ENCODE results near the gene TELO2. TPM values are rescaled to one million over a fixed set of nuclear protein-coding genes. Genes with fewer than 3 reads are reported as not detected.
"Not testable (repeated sequence)": the region's sequence is repeated elsewhere in the genome, so short reads cannot be mapped to it uniquely, and the experiment has no call there.

The TELO2 gene
- total RNA-seq, 1 donor from 2014 or later, result 19.1 TPM

DNA sequence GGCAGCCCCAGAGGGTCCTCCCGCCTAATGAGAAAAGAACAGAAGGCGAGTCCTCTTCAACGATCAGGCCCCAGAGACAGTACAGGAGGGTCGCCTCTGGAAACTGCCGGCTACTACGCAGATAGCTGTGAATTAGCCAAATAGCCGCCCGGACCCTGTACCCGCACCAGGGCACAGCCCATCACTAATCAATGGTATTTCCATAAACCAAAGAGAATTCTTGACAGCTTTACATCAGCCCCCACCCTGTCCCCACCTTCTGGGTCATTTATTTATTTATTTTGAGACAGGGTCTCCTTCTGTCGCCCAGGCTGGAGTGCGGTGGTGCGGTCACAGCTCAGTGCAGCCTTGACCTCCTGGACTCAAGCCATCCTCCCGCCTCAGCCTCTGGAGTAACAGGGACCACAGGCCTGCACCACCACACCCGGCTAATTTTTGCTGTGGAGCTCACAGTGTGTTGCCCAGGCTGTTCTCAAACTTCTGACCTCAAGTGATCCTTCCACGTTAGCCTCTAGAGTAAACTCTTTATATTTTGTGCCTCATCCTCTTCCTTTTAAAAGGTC, 17.5 kb upstream of the TELO2 start:
- no peak for DNase-seq (ENCODE audit: low read depth, low spot score)

- DNase-seq (ENCODE audit: low read depth, low spot score), result no peak
Observed at GRCh38 chr16:1477033-1477432, 16.1 kb upstream of the TELO2 start.

DNA sequence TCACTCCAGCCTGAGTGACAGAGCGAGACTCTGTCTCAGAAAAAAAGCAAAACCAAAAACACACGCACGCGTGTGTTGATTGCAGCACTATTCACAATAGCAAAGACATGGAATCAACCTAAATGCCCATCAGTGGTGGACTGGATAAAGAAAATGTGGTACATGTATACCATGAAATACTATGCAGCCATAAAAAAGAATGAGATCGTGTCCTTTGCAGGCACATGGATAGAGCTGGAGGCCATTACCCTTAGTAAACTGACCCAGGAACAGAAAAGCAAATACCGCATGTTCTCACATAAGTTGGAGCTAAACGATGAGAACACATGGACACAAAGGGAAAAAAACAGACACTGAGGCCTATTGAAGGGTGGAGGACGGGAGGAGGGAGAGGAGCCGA, 14.2 kb upstream of the TELO2 start:
- DNase-seq (ENCODE audit: low read depth, low spot score), result not testable (repeated sequence)

GRCh38 chr16:1481906-1482835, 11.0 kb upstream of the TELO2 start:
- no peak for DNase-seq (ENCODE audit: low read depth, low spot score)

- DNase-seq (ENCODE audit: low read depth, low spot score), result no peak
Observed at GRCh38 chr16:1485847-1486496, 7.2 kb upstream of the TELO2 start.

DNA sequence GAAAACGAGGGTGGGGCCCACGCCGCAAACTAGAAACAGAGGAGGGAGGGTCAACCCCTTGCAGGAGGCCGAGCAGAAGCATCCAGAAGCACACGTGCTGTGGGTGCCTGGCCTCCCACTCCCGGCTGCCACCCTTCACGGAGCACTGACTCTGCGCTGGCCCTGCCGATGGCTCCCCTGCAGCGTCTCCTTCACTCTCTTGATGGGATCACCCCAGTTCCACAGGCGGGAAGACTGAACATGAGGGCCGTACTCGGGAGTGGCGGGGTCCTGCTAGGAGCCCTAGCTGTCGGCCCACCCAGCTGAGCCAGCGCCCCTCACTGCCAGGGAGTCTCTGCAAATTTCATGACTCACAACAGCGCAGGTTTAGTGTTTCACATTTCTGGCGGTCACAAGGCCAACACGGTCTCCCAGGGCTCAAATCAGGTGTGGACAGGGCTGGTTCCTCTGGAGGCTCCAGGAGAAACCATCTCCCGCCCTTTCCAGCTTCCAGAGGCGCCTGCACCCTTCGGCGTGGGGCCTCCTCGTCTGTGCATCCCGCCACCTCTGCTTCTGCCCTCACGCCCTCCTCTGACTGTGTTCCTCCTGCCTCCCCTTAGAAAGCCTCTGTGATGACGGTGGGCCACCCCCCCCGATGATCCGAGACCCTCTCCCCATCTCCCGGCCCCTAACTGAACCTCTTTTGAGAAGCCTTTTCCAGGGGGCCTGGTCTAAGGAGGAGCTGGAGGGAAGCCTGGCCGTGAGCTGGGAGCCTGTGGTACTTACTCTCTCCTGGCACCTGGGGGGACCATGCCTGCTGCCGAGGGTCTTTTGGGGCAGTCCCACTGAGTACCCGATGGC, 6.4 kb upstream of the TELO2 start:
- no peak for DNase-seq (ENCODE audit: low read depth, low spot score)

GRCh38 chr16:1487395-1488053, 5.6 kb upstream of the TELO2 start:
- DNase-seq (ENCODE audit: low read depth, low spot score), result no peak

- no peak for DNase-seq (ENCODE audit: low read depth, low spot score)
Observed at GRCh38 chr16:1488054-1488601, 5.0 kb upstream of the TELO2 start.

GRCh38 chr16:1488619-1489018, 4.5 kb upstream of the TELO2 start, which contains the start of gene PTX4:
Gene PTX4 (minus strand): TSS chr16:1488944. CDS start chr16:1488909, 35 bp downstream.
- no peak for DNase-seq (ENCODE audit: low read depth, low spot score)

DNA sequence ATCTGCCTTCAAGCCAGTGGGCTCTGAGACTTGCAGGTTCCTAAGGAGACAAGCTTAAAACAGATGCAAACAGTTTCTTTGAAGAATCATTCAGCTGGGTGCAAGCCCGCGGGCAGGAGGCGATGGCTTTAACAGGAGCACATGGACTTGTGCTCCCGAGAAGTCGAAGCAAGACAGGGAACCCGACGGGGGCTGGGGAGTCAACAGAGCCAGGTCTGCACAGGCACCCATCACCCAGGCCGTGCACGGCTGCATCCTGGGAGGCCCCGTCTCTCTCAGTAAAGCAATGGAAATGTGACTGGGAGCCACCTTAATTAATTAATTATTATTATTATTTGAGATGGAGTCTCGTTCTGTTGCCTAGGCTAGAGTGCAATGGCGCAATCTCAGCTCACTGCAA, 4.1 kb upstream of the TELO2 start:
- DNase-seq (ENCODE audit: low read depth, low spot score), result no peak

- no peak for DNase-seq (ENCODE audit: low read depth, low spot score)
Observed at GRCh38 chr16:1491327-1491726, 1.8 kb upstream of the TELO2 start.

- DNase-seq (ENCODE audit: low read depth, low spot score), result no peak
Observed at GRCh38 chr16:1492082-1492922, 858 bp upstream of the TELO2 start.

- no peak for DNase-seq (ENCODE audit: low read depth, low spot score)
Observed at GRCh38 chr16:1493746-1494094, 560 bp downstream of the TELO2 start.

DNA sequence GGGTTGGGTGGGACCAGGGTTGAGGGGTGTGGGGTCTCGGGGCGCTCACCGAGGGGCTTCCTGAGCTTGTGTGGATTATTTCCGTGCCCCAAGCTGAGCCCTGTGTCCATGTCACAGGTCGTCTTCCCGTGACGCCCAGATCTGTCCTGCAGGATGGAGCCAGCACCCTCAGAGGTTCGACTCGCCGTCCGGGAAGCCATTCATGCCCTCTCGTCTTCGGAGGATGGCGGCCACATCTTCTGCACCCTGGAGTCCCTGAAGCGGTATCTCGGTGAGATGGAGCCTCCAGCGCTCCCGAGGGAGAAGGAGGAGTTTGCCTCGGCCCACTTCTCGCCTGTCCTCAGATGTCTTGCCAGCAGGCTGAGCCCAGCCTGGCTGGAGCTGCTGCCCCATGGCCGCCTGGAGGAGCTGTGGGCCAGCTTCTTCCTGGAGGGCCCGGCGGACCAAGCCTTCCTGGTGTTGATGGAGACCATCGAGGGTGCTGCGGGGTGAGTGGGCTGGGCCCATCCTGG, 1.0 kb downstream of the TELO2 start:
- peak; percentile 53 for DNase-seq (ENCODE audit: low read depth, low spot score)

DNA sequence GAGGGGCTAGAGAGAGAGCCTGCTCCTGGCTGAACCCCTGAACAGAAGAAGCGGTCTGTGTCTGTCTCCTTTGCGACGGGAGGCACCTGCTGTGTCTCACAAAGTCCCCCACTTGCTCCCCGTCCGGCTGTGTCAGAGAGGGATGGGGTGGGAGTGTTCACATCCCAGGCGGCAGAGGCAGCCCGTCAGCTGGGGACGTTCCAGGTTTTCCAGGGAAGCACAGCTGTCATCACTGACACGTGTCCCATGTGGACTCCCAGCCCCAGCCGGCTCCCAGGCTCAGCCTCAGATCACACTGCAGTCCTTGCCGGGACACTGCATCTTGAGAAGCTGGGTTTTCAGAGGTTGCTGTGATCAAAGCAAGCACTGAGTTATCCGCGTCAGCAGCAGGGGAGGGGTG, 1.6 kb downstream of the TELO2 start:
- no peak for DNase-seq (ENCODE audit: low read depth, low spot score)

DNA sequence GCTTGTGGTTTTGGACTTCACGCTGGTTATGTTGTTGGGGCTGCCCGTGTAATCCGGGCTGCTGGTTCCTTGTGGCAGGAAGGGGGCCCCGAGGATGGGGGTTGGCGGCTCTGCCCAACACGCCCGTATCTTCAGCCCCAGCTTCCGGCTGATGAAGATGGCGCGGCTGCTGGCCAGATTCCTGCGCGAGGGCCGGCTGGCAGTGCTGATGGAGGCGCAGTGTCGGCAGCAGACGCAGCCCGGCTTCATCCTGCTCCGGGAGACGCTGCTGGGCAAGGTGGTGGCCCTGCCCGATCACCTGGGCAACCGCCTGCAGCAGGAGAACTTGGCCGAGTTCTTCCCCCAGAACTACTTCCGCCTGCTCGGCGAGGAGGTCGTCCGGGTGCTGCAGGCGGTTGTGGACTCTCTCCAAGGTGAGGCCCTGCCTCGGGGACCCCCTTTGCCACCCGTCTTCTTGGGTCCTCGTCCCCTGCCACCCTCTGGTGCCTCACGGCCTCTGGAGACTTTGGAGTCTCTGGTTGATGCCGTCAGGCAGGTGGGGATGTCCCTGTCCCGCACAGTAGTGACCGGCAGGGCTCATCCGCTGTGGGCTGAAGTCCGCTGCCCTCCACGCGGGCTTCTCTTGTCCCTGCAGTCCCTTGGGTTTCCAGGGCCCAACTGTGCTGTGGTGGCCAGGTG, 2.2 kb downstream of the TELO2 start:
- DNase-seq (ENCODE audit: low read depth, low spot score), result no peak

GRCh38 chr16:1495889-1496262, 2.7 kb downstream of the TELO2 start:
- DNase-seq (ENCODE audit: low read depth, low spot score), result no peak

- DNase-seq (ENCODE audit: low read depth, low spot score), result no peak
Observed at GRCh38 chr16:1496464-1496863, 3.3 kb downstream of the TELO2 start.

DNA sequence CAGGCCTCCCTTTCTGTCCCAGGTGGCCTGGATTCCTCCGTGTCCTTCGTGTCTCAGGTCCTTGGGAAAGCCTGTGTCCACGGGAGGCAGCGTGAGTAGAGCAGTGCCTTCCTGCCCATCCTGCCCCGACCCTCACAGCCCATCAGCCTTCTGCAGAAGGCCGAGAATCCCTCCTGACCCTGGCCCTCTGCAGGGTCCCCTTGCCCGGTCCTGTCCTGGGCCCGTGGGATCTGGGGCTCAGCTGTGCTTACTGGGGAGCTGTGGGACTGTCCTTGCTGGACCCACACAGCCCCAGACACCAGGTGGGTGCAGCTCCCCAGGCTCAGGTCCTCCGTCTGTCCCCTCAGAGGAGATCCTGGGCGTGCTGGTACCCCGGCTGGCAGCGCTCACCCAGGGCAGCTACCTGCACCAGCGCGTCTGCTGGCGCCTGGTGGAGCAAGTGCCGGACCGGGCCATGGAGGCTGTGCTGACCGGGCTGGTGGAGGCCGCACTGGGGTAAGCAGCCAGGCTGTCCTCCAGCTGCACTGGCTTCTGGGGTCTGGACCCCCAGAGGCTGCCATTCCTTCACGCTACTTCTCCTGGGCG, 3.9 kb downstream of the TELO2 start:
- DNase-seq (ENCODE audit: low read depth, low spot score), result no peak
